Heart right ventricle (tissue), 16 donors: ENCODE data around the gene KRTAP5-4. TPM values are rescaled to one million over a fixed set of nuclear protein-coding genes. Genes with fewer than 3 reads are reported as not detected.
"Not testable (repeated sequence)": the region's sequence is repeated elsewhere in the genome, so short reads cannot be mapped to it uniquely, and the experiment has no call there.

ENCODE experiments used
- ATAC-seq, 8 donors: fragments of 200-7000 bp; cut with Tn5 transposase; one replicate each; pipeline ENCODE4 v1.9.1; 2020; ENCODE audit warnings: mild to moderate bottlenecking in 8 of 8, moderate library complexity in 8 of 8, moderate number of reproducible peaks in 1 of 8
- DNase-seq, 2 donors: peaks; one replicate each; pipeline ENCODE4 v3.0.0-alpha.2; 2020
- H3K27ac ChIP-seq, 10 donors: fragments of 200-600 bp; sonication (generic) in 2 of 10; one replicate each; pipeline versions ENCODE4 v1.5.0 to v1.8.0; 2020 to 2022; ENCODE audit warnings: mild to moderate bottlenecking in 3 of 10
- H3K27me3 ChIP-seq, 7 donors: fragments of 200-600 bp; one replicate each; pipeline ENCODE4 v1.8.0; 2021 to 2022; ENCODE audit warnings: mild to moderate bottlenecking in 2 of 7
- H3K36me3 ChIP-seq, 9 donors: fragments of 200-600 bp; sonication (generic) in 1 of 9; one replicate each; pipeline versions ENCODE4 v1.5.0 to v1.8.0; 2020 to 2022; ENCODE audit warnings: mild to moderate bottlenecking in 2 of 9
- H3K4me1 ChIP-seq, 9 donors: fragments of 200-600 bp; sonication (generic) in 1 of 9; one replicate each; pipeline versions ENCODE4 v1.5.0 to v1.8.0; 2020 to 2022; ENCODE audit warnings: mild to moderate bottlenecking in 4 of 9
- H3K4me3 ChIP-seq, 10 donors: fragments of 200-600 bp; sonication (generic) in 2 of 10; one replicate each; pipeline versions ENCODE4 v1.5.0 to v1.8.0; 2020 to 2022; ENCODE audit warnings: mild to moderate bottlenecking in 7 of 10, moderate library complexity in 2 of 10
- H3K9me3 ChIP-seq, 11 donors: fragments of 200-600 bp in 10 of 11; sonication (generic) in 2 of 11; one replicate each; pipeline versions ENCODE4 v1.5.0 to v1.8.0; 2013 to 2022; ENCODE audit warnings: mild to moderate bottlenecking in 2 of 11, control low read depth in 1 of 11, moderate library complexity in 1 of 11
- CTCF ChIP-seq, 9 donors: fragments of 200-600 bp; sonication (generic) in 2 of 9; IDR thresholded peaks; one replicate each; pipeline versions ENCODE4 v1.5.0 to v1.8.0; 2021 to 2022; ENCODE audit warnings: antibody characterized with exemption in 9 of 9, mild to moderate bottlenecking in 5 of 9, moderate library complexity in 1 of 9
- WGBS, 2 donors: extraction: QIAGEN DNeasy Blood & Tissue Kit; methylation state at CpG; one replicate each; pipeline ENCODE4 v1.1.7; 2013; ENCODE audit warnings: inconsistent platforms in 1 of 2; 5-methylcytosine and 5-hydroxymethylcytosine counted together
- intact Hi-C, 10 donors: fragments of 100-400 bp; cut with DNase I; formaldehyde crosslinking; loops; one replicate each; pipeline versions ENCODE4 v1.11.1 to v1.14.2; 2022
- polyA plus RNA-seq, 2 donors: library from polyadenylated mRNA; stranded (reverse); fragments of 200-250 nt; gene quantifications; one replicate each; pipeline ENCODE4 v1.2.3, GENCODE V29; 2013
- total RNA-seq, 10 donors: library from RNA; stranded (reverse); fragmentation: NEBNext Ultra II Directional in 3 of 10; extraction: Animal tissue kit (Norgen Biotek cat#: 25700) in 3 of 10; gene quantifications; one replicate each; pipeline versions ENCODE4 v1.2.1 to v1.2.4, GENCODE V29; 2021 to 2023
- donor health status: Arrhythmogenic right ventricular cardiomyopathy.
- donor health status: ischemic (EF 13 %, LVEDD 7.1; RV severe dilation, severe dysfunction).
- donor health status: healthy with polysubstance abuse.
- donor health status: DM: no; HTN: yes; CAD: no.
- donor health status: DM: no; HTN: no; CAD: no.
- donor health status: ischemic (EF 25% LVEDD 6.9; RV normal size, moderate dysfunction).
- donor health status: ischemic (EF 25% LVEDD 5.7; RV mildly dilated, moderate dysfunction).
- donor health status: healthy.
- donor health status: DM: yes; HTN: yes; CAD: no.
- donor health status: Ischemic cardiomyopathy.
- donor health status: ischemic (EF 35%, LVEDD 5.7; RV mildly dilated, moderate dysfunction).
- donor health status: nonischemic (EF 11% LVEDD 7.7; RV severe dilation, severe dysfunction).
- donor health status: DM: yes; HTN: yes; CAD: no.
- donor health status: PGD.
- donor health status: ischemic (EF 29% LVEDD 5.4; RV normal size, mild dysfunction).
- donor health status: nonischemic (EF 23%, LVEDD 6.1; RV moderate dilation, normal function).

The KRTAP5-4 gene
- total and polyA plus RNA-seq, 12 donors: not detected

- DNase-seq (no peak), ATAC-seq (no peak)
- WGBS, 2 donors: 87 to 88% methylated on average over 9 of the region's 9 CpGs
- H3K27ac ChIP-seq: no peak overlapping the region
- no peaks in the 10 kb centered on the region for H3K4me1 ChIP-seq
- TF ChIP-seq CTCF (IDR thresholded peaks at IDR 0.05): no peak
- intact Hi-C loops: no loop called here
- H3K4me3 ChIP-seq: no peak overlapping the region
- peaks cover 0 to 4% (median 0%) of the 10 kb centered on the region in 7 donors for H3K27me3 ChIP-seq
- peaks cover 0 to 3% (median 0%) of the 10 kb centered on the region in 9 donors for H3K36me3 ChIP-seq
- H3K9me3 ChIP-seq: peaks cover 0 to 16% (median 0%) of the 10 kb centered on the region in 11 donors
Measured at GRCh38 chr11:1581976-1582375, 40.0 kb downstream of the KRTAP5-4 start.

GRCh38 chr11:1576825-1577224, 45.1 kb downstream of the KRTAP5-4 start:
- TF ChIP-seq CTCF (IDR thresholded peaks at IDR 0.05): no peak
- ATAC-seq (no peak), DNase-seq (no peak)
- H3K27ac ChIP-seq: no peak overlapping the region
- peaks cover 9 to 26% (median 22%) of the 10 kb centered on the region in 9 donors for H3K4me1 ChIP-seq
- intact Hi-C loops: loop anchor here in 6 of 10 donors (5.0 kb wide), 2 partner anchors 35 to 375 kb away; no protein-coding TSS in a partner anchor
- WGBS, 2 donors: 78 to 79% methylated on average over 6 of the region's 6 CpGs
- no peak overlapping the region for H3K4me3 ChIP-seq
- peaks cover 0 to 37% (median 0%) of the 10 kb centered on the region in 7 donors for H3K27me3 ChIP-seq
- peaks cover 0 to 16% (median 0%) of the 10 kb centered on the region in 11 donors for H3K9me3 ChIP-seq
- peaks cover 0 to 3% (median 0%) of the 10 kb centered on the region in 9 donors for H3K36me3 ChIP-seq

GRCh38 chr11:1575756-1576155, 46.2 kb downstream of the KRTAP5-4 start:
- ATAC-seq, H3K27ac ChIP-seq, H3K4me3 ChIP-seq, DNase-seq, H3K36me3 ChIP-seq: not testable (repeated sequence)
- intact Hi-C loops: loop anchor here in 7 of 10 donors (2.0 to 5.0 kb wide), 4 partner anchors 29 to 373 kb away; no protein-coding TSS in a partner anchor
- WGBS, 2 donors: 92 to 93% methylated on average over 16 of the region's 16 CpGs
- Histone ChIP-seq H3K9me3 (peaks cover 0 to 16% (median 0%) of the 10 kb centered on the region in 11 donors), H3K27me3 (peaks cover 0 to 45% (median 0%) of the 10 kb centered on the region in 7 donors), H3K4me1 (peaks cover 9 to 33% (median 29%) of the 10 kb centered on the region in 9 donors)

- intact Hi-C loops: loop anchor here in 9 of 10 donors (1.0 to 5.0 kb wide), 6 partner anchors 28 to 373 kb away; no protein-coding TSS in a partner anchor
- Histone ChIP-seq H3K36me3 (peaks cover 0 to 3% (median 0%) of the 10 kb centered on the region in 9 donors), H3K27ac (no peak overlapping the region), H3K4me1 (peaks cover 15 to 41% (median 36%) of the 10 kb centered on the region in 9 donors), H3K4me3 (peak overlapping the region in 1 of 10 donors; percentile 47), H3K27me3 (peaks cover 0 to 54% (median 0%) of the 10 kb centered on the region in 7 donors), H3K9me3 (peaks cover 0 to 16% (median 0%) of the 10 kb centered on the region in 11 donors)
- peak in 2 of 9 donors; percentile 3 to 6 for TF ChIP-seq CTCF (IDR thresholded peaks at IDR 0.05)
- no peak for DNase-seq
- ATAC-seq: no peak
- WGBS, 2 donors: 19 to 26% methylated on average over 7 of the region's 7 CpGs
Measured at GRCh38 chr11:1574933-1575242, 47.0 kb downstream of the KRTAP5-4 start.
